ENCODE measurements around the gene PLSCR1. TPM values are rescaled to one million over a fixed set of nuclear protein-coding genes. Genes with fewer than 3 reads are reported as not detected.

Gene PLSCR1
- polyA plus RNA-seq, 2 of the 4 experiments (the other 2 are of a cell fraction): 37.1 to 54.4 TPM

- WGBS (ENCODE audit: missing lambda C conversion rate): 66% methylated on average over 2 of the region's 2 CpGs
- Histone ChIP-seq H3K4me3 (no peak overlapping the region), H3K4me1 (no peaks in the 10 kb centered on the region), H3K9me3 (no peaks in the 10 kb centered on the region), H3K4me2 (no peak overlapping the region), H3K27ac (no peak overlapping the region)
- CTCF ChIA-PET: interaction anchor here (1.0 to 1.7 kb wide), 3 partner anchors 9 to 18 kb away, joined by 3 to 6 read pairs (median 3); no protein-coding TSS in a partner anchor
- peak; percentile 43 for FAIRE-seq
- ATAC-seq: no peak
- no peak for TF ChIP-seq EHF (CRISPR knock-in tag; IDR thresholded peaks at IDR 0.05)
- TF ChIP-seq RNF2 (IDR thresholded peaks at IDR 0.05; ENCODE audit: borderline replicate concordance, low read depth): no peak
- TF ChIP-seq EP300 (IDR thresholded peaks at IDR 0.05): no peak
- no peak for TF ChIP-seq HOXB13 (CRISPR knock-in tag; IDR thresholded peaks at IDR 0.05; ENCODE audit: low read depth)
- TF ChIP-seq RFX5 (IDR thresholded peaks at IDR 0.05): no peak
- no peak for TF ChIP-seq ESRRA (IDR thresholded peaks at IDR 0.05; ENCODE audit: borderline replicate concordance, low read length)
- no peak for TF ChIP-seq POLR2AphosphoS2 (conservative IDR thresholded peaks at IDR 0.05; ENCODE audit: low read length)
- no peak for TF ChIP-seq CEBPB (IDR thresholded peaks at IDR 0.05)
- no peak for TF ChIP-seq RCOR1 (IDR thresholded peaks at IDR 0.05; ENCODE audit: low read depth, low read length)
- no peak for TF ChIP-seq CHD2 (IDR thresholded peaks at IDR 0.05; ENCODE audit: low read length, partially characterized antibody)
- TF ChIP-seq EHMT2 (IDR thresholded peaks at IDR 0.05; ENCODE audit: low read depth): no peak
- TF ChIP-seq ZC3H11A (IDR thresholded peaks at IDR 0.05): no peak
- no peak for TF ChIP-seq ZFP36 (IDR thresholded peaks at IDR 0.05; ENCODE audit: borderline replicate concordance, partially characterized antibody)
- TF ChIP-seq CBX2 (IDR thresholded peaks at IDR 0.05; ENCODE audit: borderline replicate concordance, low read depth): no peak
- DNase-seq (ENCODE audit: low read depth in 1 of 2, low spot score in 1 of 2): no peak
- POLR2A ChIA-PET: no interaction called here
Observed at GRCh38 chr3:146560678-146561077, 16.3 kb upstream of the PLSCR1 start.

- Histone ChIP-seq H3K9me3 (no peaks in the 10 kb centered on the region), H3K27ac (no peak overlapping the region), H3K4me2 (no peak overlapping the region), H3K4me1 (no peaks in the 10 kb centered on the region), H3K4me3 (no peak overlapping the region)
- ChIA-PET CTCF (interaction anchor here (1.7 kb wide), 1 partner anchor 11 kb away, joined by 3 read pairs; no protein-coding TSS in a partner anchor), POLR2A (no interaction called here)
- WGBS (ENCODE audit: missing lambda C conversion rate): 82% methylated on average over 3 of the region's 3 CpGs
- FAIRE-seq (no peak), DNase-seq (ENCODE audit: low read depth in 1 of 2, low spot score in 1 of 2) (no peak), ATAC-seq (no peak)
- TF ChIP-seq POLR2A (IDR thresholded peaks at IDR 0.05; ENCODE audit: low read length): no peak
- TF ChIP-seq HMGXB4 (CRISPR knock-in tag; IDR thresholded peaks at IDR 0.05; ENCODE audit: borderline replicate concordance): no peak
- no peak for TF ChIP-seq CEBPB (IDR thresholded peaks at IDR 0.05)
- TF ChIP-seq HDAC2 (IDR thresholded peaks at IDR 0.05): no peak
- TF ChIP-seq RCOR1 (IDR thresholded peaks at IDR 0.05; ENCODE audit: low read depth, low read length): no peak
- TF ChIP-seq CTCF (IDR thresholded peaks at IDR 0.05): no peak
- TF ChIP-seq NFE2L2 (conservative IDR thresholded peaks at IDR 0.05; ENCODE audit: low read length): no peak
- no peak for TF ChIP-seq CHD2 (IDR thresholded peaks at IDR 0.05; ENCODE audit: low read length, partially characterized antibody)
- TF ChIP-seq POLR2AphosphoS2 (conservative IDR thresholded peaks at IDR 0.05; ENCODE audit: low read length): no peak
- no peak for TF ChIP-seq BHLHE40 (IDR thresholded peaks at IDR 0.05; ENCODE audit: low read depth, low read length)
- TF ChIP-seq HEYL (CRISPR knock-in tag; IDR thresholded peaks at IDR 0.05): no peak
- TF ChIP-seq TFCP2L1 (CRISPR knock-in tag; IDR thresholded peaks at IDR 0.05): no peak
- TF ChIP-seq REST (IDR thresholded peaks at IDR 0.05): no peak
- no peak for TF ChIP-seq ZNF302 (CRISPR knock-in tag; IDR thresholded peaks at IDR 0.05)
- no peak for TF ChIP-seq ZSCAN20 (CRISPR knock-in tag; IDR thresholded peaks at IDR 0.05)
- TF ChIP-seq PHF8 (IDR thresholded peaks at IDR 0.05; ENCODE audit: borderline replicate concordance, low read depth): no peak
- TF ChIP-seq KDM5A (IDR thresholded peaks at IDR 0.05): no peak
Observed at GRCh38 chr3:146559388-146559787, 15.0 kb upstream of the PLSCR1 start.

Measured in A549 (cell line).